ENCODE measurements around the gene KIR2DL3.
"Not testable (repeated sequence)": the region's sequence is repeated elsewhere in the genome, so short reads cannot be mapped to it uniquely, and the experiment has no call there.

Gene KIR2DL3

DNA sequence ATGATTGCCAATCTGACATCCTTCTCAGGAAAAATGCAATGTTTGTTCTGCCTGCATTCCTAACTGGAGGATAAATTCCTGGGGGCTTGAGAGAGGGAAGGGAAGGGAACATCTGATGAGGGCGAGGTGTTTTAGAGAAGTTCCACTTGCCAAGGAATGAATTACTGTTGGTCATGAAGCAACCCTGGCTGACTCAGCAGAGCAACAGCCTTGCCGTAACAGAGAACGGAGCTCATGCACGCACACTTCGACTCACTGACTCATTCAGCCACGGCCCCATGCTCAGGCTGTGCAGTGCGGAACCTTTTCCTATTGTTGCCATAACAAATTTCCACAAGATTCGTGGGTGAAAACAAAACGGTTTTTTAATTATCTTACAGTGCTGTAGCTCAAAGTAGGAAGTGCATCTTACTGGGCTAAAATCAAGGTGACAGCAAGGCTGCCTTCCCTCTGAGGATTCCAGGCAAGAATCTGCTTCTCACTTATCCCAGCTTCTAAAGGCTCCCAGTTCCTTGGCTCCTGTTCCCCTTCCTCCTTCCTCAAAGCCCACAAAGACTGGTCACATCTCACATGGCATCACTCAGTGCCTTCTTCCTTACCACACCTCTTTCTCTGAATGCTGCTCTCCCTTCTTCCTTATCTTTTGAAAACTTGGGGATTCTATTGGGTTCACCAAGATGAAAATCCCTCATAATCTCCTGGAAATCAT lies 9.5 kb downstream of the KIR2DL3 start:
- not testable (repeated sequence) for DNase-seq

- not testable (repeated sequence) for DNase-seq
These were observed 12.0 kb downstream of the KIR2DL3 start for GRCh38 chr19:54750276-54750675.

DNA sequence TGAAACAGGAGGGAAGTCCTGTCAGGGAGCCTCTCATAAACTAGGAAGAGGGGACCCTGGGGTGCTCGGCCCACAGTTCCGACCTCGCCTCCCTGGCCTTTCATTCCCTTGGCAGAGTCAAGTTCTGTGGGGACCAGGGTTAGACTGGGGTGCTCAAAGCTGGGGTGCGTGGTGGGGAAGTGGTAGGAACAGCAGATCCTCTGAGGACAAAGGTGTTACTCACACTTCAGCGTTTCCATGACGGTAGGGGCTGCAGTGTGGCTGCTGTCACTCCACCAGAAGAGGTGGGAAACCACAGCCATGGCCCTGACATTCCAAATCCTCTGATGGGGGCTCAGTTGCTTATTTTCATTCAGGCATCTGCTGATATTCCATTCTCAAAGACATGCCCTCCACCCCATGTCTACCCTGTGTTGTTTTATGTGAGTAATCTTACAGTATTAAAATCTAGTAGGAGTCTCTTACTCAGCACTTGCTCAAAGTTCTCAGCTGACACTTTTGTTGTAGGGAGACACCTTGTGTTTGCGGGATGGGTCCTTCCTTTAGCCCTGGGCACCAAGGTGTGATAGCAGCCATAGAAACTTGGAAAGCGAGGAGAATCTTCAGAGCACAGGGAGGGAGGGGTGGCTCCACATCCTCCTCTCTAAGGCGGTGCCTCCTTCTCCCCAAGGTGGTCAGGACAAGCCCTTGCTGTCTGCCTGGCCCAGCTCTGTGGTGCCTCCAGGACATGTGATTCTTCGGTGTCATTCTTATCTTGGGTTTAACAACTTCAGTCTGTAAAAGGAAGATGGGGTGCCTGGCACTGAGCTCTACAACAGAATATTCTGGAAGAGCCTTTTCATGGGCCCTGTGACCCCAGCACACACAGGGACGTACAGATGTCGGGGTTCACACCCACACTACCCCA lies 18.1 kb downstream of the KIR2DL3 start:
- DNase-seq = not testable (repeated sequence)

GRCh38 chr19:54758577-54758976 lies 20.3 kb downstream of the KIR2DL3 start:
- DNase-seq = not testable (repeated sequence)

GRCh38 chr19:54764219-54764618 lies 25.9 kb downstream of the KIR2DL3 start:
- not testable (repeated sequence) for DNase-seq

DNA sequence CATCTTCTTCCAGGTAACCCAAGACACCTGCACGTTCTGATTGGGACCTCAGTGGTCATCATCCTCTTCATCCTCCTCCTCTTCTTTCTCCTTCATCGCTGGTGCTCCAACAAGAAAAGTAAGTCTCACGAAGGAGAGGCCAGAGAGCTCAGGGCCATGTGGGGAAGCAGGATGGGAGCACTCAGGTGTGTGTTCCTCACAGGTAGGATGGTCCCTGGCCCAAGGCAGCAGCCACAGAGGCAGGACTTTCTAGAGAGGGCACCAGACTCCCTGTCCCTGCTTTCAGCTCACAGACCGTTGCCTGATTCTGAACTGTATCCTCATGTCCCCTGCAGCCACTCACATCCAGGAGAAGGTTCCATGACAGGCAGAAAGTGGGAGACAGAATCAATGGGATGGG lies 28.2 kb downstream of the KIR2DL3 start:
- DNase-seq = not testable (repeated sequence)

DNA sequence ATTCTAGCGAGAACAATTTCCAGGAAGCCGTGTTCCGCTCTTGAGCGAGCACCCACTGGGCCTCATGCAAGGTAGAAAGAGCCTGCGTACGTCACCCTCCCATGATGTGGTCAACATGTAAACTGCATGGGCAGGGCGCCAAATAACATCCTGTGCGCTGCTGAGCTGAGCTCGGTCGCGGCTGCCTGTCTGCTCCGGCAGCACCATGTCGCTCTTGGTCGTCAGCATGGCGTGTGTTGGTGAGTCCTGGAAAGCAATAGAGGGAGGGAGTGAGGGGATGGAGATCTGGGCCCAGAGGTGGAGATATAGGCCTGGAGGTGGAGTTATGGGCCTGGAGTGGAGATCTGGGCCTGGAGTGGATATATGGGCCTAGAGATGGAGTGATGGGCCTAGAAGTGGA lies 31.3 kb downstream of the KIR2DL3 start, which contains the start of gene KIR2DL1:
Gene KIR2DL1 (plus strand): TSS at position 148 of the 400 bp plus-strand sequence. CDS start 58 bp downstream, at position 206.
- DNase-seq = not testable (repeated sequence)

- DNase-seq = not testable (repeated sequence)
These were observed 32.2 kb downstream of the KIR2DL3 start for GRCh38 chr19:54770511-54770910.

DNA sequence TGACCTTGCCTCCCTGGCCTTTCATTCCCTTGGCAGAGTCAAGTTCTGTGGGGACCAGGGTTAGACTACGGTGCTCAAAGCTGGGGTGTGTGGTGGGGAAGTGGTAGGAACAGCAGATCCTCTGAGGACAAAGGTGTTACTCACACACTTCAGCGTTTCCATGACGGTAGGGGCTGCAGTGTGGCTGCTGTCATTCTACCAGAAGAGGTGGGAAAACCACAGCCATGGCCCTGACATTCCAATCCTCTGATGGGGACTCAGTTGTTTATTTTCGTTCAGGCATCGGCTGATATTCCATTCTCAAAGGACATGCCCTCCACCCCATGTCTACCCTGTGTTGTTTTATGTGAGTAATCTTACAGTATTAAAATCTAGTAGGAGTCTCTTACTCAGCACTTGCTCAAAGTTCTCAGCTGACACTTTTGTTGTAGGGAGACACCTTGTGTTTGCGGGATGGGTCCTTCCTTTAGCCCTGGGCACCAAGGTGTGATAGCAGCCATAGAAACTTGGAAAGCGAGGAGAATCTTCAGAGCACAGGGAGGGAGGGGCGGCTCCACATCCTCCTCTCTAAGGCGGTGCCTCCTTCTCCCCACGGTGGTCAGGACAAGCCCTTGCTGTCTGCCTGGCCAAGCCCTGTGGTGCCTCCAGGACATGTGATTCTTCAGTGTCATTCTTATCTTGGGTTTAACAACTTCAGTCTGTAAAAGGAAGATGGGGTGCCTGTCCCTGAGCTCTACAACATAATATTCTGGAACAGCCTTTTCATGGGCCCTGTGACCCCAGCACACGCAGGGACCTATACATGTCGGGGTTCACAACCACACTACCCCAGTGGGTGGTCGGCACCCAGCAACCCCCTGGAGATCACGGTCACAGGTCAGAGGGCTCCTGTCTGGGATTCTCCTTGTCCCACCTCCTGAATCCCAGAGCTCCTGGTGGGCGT lies 33.0 kb downstream of the KIR2DL3 start:
- DNase-seq = not testable (repeated sequence)

DNA sequence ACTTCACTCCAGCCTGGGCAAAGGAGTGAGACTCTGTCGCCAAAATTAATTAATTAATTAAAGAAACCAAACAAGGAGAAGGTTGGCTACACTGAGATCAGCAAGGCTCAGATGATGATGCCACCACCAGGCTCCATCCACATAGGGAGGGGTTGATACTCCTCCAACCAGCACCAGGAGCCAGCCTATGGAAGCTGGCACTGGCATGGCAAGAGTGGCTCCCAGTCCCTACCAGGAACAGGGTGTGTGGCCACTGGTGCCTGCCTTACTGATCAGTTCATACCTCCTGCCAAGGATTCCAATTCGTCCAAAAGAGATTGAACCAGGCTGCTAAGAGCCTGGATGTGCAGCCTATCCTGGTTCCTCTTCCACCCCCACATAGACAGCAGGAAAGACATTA lies 34.4 kb downstream of the KIR2DL3 start:
- DNase-seq = not testable (repeated sequence)

DNA sequence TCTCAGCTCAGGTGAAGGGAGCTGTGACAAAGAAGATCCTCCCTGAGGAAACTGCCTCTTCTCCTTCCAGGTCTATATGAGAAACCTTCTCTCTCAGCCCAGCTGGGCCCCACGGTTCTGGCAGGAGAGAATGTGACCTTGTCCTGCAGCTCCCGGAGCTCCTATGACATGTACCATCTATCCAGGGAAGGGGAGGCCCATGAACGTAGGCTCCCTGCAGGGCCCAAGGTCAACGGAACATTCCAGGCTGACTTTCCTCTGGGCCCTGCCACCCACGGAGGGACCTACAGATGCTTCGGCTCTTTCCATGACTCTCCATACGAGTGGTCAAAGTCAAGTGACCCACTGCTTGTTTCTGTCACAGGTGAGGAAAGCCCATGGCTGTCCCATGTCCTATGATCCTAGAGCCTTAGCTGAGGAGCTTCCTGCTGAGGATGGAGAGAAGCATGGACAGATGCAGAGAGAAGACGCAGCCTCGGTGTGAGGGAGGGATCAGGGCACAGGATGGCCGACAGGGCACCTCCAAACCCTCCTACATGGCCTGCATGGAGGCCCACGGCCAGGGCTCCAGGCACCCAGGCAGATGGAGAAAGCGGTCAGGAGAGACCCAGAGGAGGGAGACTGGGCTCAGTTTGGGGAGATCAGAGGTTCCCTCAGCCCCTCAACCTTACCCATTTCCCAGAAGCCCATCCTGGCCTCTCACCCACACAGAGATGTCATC lies 36.9 kb downstream of the KIR2DL3 start:
- DNase-seq = not testable (repeated sequence)

GRCh38 chr19:54775830-54776229 lies 37.5 kb downstream of the KIR2DL3 start:
- DNase-seq = not testable (repeated sequence)

GRCh38 chr19:54777851-54778250 lies 39.5 kb downstream of the KIR2DL3 start:
- DNase-seq = not testable (repeated sequence)

DNA sequence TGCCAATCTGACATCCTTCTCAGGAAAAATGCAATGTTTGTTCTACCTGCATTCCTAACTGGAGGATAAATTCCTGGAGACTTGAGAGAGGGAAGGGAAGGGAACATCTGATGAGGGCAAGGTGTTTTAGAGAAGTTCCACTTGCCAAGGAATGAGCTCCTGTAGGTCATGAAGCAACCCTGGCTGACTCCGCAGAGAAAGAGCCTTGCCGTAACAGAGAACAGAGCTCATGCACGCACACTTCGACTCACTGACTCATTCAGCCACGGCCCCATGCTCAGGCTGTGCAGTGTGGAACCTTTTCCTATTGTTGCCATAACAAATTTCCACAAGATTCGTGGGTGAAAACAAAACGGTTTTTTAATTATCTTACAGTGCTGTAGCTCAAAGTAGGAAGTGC lies 40.6 kb downstream of the KIR2DL3 start:
- DNase-seq = not testable (repeated sequence)

DNA sequence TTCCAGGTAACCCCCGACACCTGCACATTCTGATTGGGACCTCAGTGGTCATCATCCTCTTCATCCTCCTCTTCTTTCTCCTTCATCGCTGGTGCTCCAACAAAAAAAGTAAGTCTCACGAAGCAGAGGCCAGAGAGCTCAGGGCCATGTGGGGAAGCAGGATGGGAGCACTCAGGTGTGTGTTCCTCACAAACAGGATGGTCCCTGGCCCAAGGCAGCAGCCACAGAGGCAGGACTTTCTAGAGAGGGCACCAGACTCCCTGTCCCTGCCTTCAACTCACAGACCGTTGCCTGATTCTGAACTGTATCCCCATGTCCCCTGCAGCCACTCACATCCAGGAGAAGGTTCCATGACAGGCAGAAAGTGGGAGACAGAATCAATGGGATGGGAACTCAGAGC lies 44.6 kb downstream of the KIR2DL3 start:
- DNase-seq = not testable (repeated sequence)

- DNase-seq = not testable (repeated sequence)
These were observed 47.9 kb downstream of the KIR2DL3 start for GRCh38 chr19:54786091-54786723.

- not testable (repeated sequence) for DNase-seq
These were observed 49.8 kb downstream of the KIR2DL3 start for GRCh38 chr19:54788154-54788553.

- DNase-seq = no peak
These were observed 52.4 kb downstream of the KIR2DL3 start for GRCh38 chr19:54790711-54791110.

DNA sequence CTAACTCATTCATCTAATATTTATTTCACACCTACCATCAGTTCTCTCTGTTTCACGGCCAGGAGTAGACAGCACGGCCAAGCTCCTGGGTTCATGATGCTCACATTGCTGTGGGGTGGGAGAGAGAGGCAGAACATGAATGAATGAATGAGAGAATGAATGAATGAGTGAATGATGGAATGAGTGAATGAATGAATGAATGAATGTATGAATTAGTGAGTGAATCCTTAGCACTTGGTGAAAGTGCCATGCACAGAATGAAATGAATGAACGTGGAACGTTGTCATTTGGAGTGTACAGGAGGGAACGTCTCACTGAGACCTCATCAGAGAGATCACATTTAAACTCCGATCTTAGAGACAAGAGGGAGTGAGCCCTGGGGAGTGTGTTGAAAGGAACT lies 53.2 kb downstream of the KIR2DL3 start:
- no peak for DNase-seq

- DNase-seq = no peak
These were observed 54.5 kb downstream of the KIR2DL3 start for GRCh38 chr19:54792814-54793213.

- DNase-seq = no peak
These were observed 57.4 kb downstream of the KIR2DL3 start for GRCh38 chr19:54795758-54796157.
